Measurements from ENCODE around the gene LGI4.

The LGI4 gene

DNA sequence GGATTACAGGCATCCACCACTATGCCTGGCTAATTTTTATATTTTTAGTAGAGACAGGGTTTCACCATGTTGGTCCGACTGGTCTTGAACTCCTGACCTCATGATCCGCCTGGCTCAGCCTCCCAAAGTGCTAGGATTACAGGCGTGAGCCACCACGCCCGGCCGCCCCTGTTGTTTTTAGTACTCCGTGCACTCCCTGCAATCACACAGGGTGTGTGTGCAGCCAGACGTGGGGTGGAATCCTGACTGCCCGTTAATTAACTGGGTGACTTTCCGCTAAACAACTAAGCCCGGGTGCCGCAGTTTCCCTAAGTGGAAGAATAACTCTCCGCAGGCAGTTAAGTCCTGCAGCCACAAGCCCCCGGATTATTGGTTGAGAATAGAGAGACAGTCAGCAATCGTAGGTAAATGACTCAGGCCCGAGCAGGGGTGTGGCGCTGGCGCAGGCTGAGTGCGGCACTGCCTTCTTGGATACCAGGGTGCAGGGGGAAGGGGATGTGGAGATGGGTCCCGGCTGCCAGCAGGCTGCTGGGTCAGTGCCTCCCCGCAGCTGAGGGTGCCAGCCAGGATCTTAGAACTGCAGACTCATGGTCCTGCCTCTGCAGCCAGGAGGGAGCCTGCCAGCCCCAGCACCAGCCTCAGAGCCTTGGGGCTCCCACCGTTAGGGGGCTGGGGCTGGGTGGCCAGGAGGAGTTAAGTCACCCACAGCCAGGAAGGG lies 25.3 kb downstream of the LGI4 start:
- TF ChIP-seq, protein P1, sequence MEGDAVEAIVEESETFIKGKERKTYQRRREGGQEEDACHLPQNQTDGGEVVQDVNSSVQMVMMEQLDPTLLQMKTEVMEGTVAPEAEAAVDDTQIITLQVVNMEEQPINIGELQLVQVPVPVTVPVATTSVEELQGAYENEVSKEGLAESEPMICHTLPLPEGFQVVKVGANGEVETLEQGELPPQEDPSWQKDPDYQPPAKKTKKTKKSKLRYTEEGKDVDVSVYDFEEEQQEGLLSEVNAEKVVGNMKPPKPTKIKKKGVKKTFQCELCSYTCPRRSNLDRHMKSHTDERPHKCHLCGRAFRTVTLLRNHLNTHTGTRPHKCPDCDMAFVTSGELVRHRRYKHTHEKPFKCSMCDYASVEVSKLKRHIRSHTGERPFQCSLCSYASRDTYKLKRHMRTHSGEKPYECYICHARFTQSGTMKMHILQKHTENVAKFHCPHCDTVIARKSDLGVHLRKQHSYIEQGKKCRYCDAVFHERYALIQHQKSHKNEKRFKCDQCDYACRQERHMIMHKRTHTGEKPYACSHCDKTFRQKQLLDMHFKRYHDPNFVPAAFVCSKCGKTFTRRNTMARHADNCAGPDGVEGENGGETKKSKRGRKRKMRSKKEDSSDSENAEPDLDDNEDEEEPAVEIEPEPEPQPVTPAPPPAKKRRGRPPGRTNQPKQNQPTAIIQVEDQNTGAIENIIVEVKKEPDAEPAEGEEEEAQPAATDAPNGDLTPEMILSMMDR (IDR thresholded peaks at IDR 0.05; ENCODE audit: insufficient read depth, low read length) = no peak
- TF ChIP-seq REST (IDR thresholded peaks at IDR 0.05; ENCODE audit: insufficient replicate concordance, low read depth) (no peak), POLR2AphosphoS5 (IDR thresholded peaks at IDR 0.05; ENCODE audit: low read depth) (no peak), SPI1 (IDR thresholded peaks at IDR 0.05; ENCODE audit: borderline replicate concordance, low read depth) (no peak), GABPA (IDR thresholded peaks at IDR 0.05; ENCODE audit: low read depth) (no peak)
- DNase-seq (ENCODE audit: low read depth in 1 of 2, low spot score in 1 of 2) = no peak
- Histone ChIP-seq H3K27me3 (ENCODE audit: insufficient read depth, poor library complexity, severe bottlenecking) (no peaks in the 10 kb centered on the region), H3K4me3 (replicated peaks; ENCODE audit: insufficient read depth, low read length) (no peak overlapping the region), H3K27ac (replicated peaks) (no peak overlapping the region)

DNA sequence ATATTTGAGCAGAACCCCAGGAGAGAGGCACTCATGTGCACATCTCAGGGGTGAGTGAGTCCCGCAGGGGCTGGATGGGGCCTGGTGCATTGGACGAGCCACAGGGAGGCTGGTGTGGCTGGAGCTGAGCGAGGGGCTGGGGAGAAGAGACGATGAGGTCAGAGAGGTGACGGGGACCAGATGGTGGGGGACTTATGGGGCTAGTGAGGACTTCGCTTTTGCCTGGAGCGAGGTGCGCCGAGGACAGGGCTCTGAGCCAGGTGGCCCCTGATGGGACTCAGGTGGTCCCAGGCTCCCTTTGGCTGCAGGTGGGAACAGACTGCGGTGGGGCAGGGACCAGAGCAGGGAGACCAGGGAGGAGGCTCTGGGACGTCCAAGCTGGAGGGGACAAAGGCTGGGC lies 26.1 kb downstream of the LGI4 start:
- no peak overlapping the region for H3K4me3 ChIP-seq (replicated peaks; ENCODE audit: insufficient read depth, low read length)
- H3K27me3 ChIP-seq (ENCODE audit: insufficient read depth, poor library complexity, severe bottlenecking) = no peaks in the 10 kb centered on the region
- no peak overlapping the region for H3K27ac ChIP-seq (replicated peaks)
- TF ChIP-seq, protein P1 (IDR thresholded peaks at IDR 0.05; ENCODE audit: insufficient read depth, low read length) = no peak
- TF ChIP-seq GABPA (IDR thresholded peaks at IDR 0.05; ENCODE audit: low read depth) (no peak), REST (IDR thresholded peaks at IDR 0.05; ENCODE audit: insufficient replicate concordance, low read depth) (no peak), SPI1 (IDR thresholded peaks at IDR 0.05; ENCODE audit: borderline replicate concordance, low read depth) (no peak), POLR2AphosphoS5 (IDR thresholded peaks at IDR 0.05; ENCODE audit: low read depth) (no peak)
- no peak for DNase-seq (ENCODE audit: low read depth in 1 of 2, low spot score in 1 of 2)

DNA sequence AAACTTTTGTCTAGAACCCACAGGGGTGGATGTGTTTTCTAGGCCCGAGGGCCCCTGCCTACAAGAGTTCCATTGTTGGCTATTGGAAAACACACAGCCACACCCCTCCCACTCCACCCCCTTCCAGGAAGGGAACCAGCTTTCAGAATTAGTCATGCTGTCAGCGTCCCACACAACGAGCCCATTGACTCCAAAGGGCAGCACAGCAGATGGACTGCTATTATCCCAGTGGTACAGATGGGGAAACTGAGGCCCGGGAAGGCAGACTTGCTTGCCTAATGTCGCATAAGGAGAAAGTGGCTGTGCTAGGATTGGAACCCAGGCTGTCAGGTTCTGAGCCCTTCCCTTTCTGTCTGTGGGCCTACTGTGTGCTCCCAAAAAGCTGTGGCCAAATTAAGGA lies 27.3 kb downstream of the LGI4 start:
- no peak overlapping the region for H3K27ac ChIP-seq (replicated peaks)
- H3K4me3 ChIP-seq (replicated peaks; ENCODE audit: insufficient read depth, low read length) = no peak overlapping the region
- DNase-seq (ENCODE audit: low read depth in 1 of 2, low spot score in 1 of 2) = no peak
- H3K27me3 ChIP-seq (ENCODE audit: insufficient read depth, poor library complexity, severe bottlenecking) = no peaks in the 10 kb centered on the region
- no peak for TF ChIP-seq GABPA (IDR thresholded peaks at IDR 0.05; ENCODE audit: low read depth)

DNA sequence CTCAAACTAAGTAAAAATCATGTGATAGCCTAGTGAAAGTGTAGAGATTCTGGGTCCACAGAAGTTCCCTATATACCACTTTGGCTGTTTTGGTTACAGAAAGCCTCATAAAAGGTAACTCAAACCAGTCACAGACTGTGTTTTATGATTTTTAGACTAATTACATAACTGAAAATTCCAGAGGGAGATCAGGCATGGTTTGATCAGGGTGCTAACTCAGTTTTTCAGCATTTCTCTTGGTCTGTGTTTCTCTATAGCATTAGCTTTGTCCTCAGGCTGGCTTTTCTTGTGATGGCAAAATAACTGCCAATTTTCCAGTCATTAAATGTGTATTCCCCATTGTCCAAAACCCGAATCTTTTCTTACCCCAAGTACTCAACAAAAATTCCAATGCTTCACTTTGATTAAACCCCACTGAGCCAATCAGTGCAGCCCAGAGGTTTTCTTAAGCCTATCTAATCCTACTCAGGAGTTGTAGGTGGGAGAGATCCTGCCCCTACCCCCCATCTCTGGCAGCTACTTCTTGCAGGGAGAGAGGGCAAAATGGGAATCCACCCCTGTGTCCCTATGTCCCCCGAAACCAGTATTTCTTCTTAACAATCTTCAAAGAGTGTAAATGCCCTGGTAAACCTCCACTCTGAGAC lies 27.8 kb downstream of the LGI4 start:
- Histone ChIP-seq H3K27me3 (ENCODE audit: insufficient read depth, poor library complexity, severe bottlenecking) (no peaks in the 10 kb centered on the region), H3K4me3 (replicated peaks; ENCODE audit: insufficient read depth, low read length) (no peak overlapping the region), H3K27ac (replicated peaks) (no peak overlapping the region)
- DNase-seq (ENCODE audit: low read depth in 1 of 2, low spot score in 1 of 2) = no peak
- no peak for TF ChIP-seq GABPA (IDR thresholded peaks at IDR 0.05; ENCODE audit: low read depth)
- TF ChIP-seq, protein P1 (IDR thresholded peaks at IDR 0.05; ENCODE audit: insufficient read depth, low read length) = no peak
